OCI-LY1 (cell line): ENCODE measurements around the gene WNT11.

Source experiments
- H2AFZ ChIP-seq: fragments of 200-600 bp; sonication (generic), shearing (Covaris generic); 2 replicates; pipeline ENCODE4 v1.6.0; 2014; ENCODE audit warnings: antibody characterized with exemption, mild to moderate bottlenecking, low read length
- H3F3A ChIP-seq: fragments of 200-600 bp; sonication (generic), shearing (Covaris generic); 2 replicates; pipeline ENCODE4 v1.6.0; 2014; ENCODE audit warnings: mild to moderate bottlenecking, antibody characterized with exemption, low read length, moderate library complexity; ENCODE audit not compliant: insufficient read depth
- H3K27ac ChIP-seq: fragments of 200-600 bp; sonication (generic); 2 replicates; pipeline ENCODE4 v1.5.1; 2014; ENCODE audit warnings: low read length, mixed run types, mild to moderate bottlenecking, low read depth; ENCODE audit not compliant: poor library complexity, severe bottlenecking
- H3K27me3 ChIP-seq: fragments of 200-600 bp; sonication (generic); 2 replicates; pipeline ENCODE4 v1.6.0; 2014; ENCODE audit warnings: antibody characterized with exemption, mild to moderate bottlenecking, low read length, moderate library complexity; ENCODE audit not compliant: insufficient read depth
- H3K36me3 ChIP-seq: fragments of 200-600 bp; sonication (generic); 2 replicates; pipeline ENCODE4 v1.6.1; 2014; ENCODE audit warnings: mild to moderate bottlenecking, antibody characterized with exemption, low read length, moderate library complexity, mixed read lengths; ENCODE audit not compliant: insufficient read depth
- H3K4me1 ChIP-seq: fragments of 200-600 bp; sonication (generic); 2 replicates; pipeline ENCODE4 v1.5.1; 2014; ENCODE audit warnings: mild to moderate bottlenecking, low read length, moderate library complexity; ENCODE audit not compliant: insufficient read depth, severe bottlenecking
- H3K4me2 ChIP-seq: fragments of 200-600 bp; sonication (generic), shearing (Covaris generic); 2 replicates; pipeline ENCODE4 v1.6.1; 2014; ENCODE audit warnings: low read length
- H3K4me3 ChIP-seq: fragments of 200-600 bp; sonication (generic); 2 replicates; pipeline ENCODE4 v1.5.1; 2014; ENCODE audit warnings: low read length, low read depth, mild to moderate bottlenecking, mixed read lengths; ENCODE audit not compliant: poor library complexity, severe bottlenecking
- H3K79me2 ChIP-seq: fragments of 200-600 bp; shearing (Covaris generic); 2 replicates; pipeline ENCODE4 v1.6.1; 2016; ENCODE audit warnings: mixed run types, low read length, mixed read lengths; ENCODE audit not compliant: insufficient read depth
- H3K9ac ChIP-seq: fragments of 200-600 bp; sonication (generic), shearing (Covaris generic); 2 replicates; pipeline ENCODE4 v1.6.1; 2014; ENCODE audit warnings: mild to moderate bottlenecking, low read length, mixed read lengths
- H3K9me2 ChIP-seq: fragments of 200-600 bp; sonication (generic), shearing (Covaris generic); 2 replicates; pipeline ENCODE4 v1.6.1; 2014; ENCODE audit warnings: low read depth, mild to moderate bottlenecking, low read length, mixed read lengths
- H3K9me3 ChIP-seq: fragments of 200-600 bp; shearing (Covaris generic); 2 replicates; pipeline ENCODE4 v1.6.1; 2014; ENCODE audit warnings: low read length, mixed read lengths
- H4K20me1 ChIP-seq: fragments of 200-600 bp; sonication (generic), shearing (Covaris generic); 2 replicates; pipeline ENCODE4 v1.6.0; 2016; ENCODE audit warnings: mild to moderate bottlenecking, low read length; ENCODE audit not compliant: insufficient read depth
- EZH2 ChIP-seq: fragments of 200-600 bp; sonication (generic), shearing (Covaris generic); IDR thresholded peaks from 2 replicates; pipeline ENCODE4 v1.8.0; 2017; ENCODE audit warnings: borderline replicate concordance, mixed run types, mild to moderate bottlenecking, antibody characterized with exemption, low read length, moderate library complexity, mixed read lengths
- TF ChIP-seq, protein P1 (sequence below): fragments of 200-600 bp; sonication (generic), shearing (Covaris generic); IDR thresholded peaks from 2 replicates; pipeline ENCODE4 v1.5.1; 2017; ENCODE audit warnings: mild to moderate bottlenecking, antibody characterized with exemption, low read length, moderate library complexity, mixed read lengths

The WNT11 gene

DNA sequence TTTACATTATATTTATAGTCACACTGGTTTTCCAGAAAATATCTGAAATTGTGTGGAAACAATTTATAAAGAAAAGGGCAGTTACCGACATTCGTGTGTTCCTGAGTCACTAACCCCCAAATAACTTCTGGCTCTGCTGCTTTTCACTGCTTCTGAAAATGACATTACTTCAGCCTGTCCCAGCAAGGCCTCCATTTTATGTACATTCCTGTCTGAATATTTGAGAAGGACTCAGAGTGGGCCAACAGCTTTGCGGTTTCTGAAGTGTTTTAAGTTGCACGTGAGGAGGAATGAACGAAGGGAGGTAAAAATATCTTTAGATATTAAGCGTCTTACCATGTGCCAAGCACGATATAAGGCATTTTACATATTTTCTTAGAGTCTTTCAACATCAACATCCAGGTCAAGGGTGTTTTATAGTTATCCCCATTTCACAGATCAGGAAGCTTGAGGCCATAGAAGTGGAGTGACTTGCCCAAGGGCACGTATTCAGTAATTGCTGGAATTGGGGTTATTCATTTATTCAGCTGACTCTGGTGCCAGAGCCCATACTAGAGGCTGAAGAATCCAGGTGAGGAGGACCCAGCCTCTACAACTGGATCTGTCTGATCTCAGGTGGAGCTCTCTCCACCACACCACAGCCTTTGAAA, 30.8 kb upstream of the WNT11 start:
- Histone ChIP-seq H2AFZ (no peak overlapping the region), H4K20me1 (no peaks in the 10 kb centered on the region), H3K27me3 (no peaks in the 10 kb centered on the region), H3K9me2 (no peaks in the 10 kb centered on the region), H3K9ac (no peak overlapping the region), H3K9me3 (no peaks in the 10 kb centered on the region), H3K4me1 (peaks cover 21% of the 10 kb centered on the region), H3K79me2 (no peaks in the 10 kb centered on the region), H3K27ac (no peak overlapping the region), H3K36me3 (no peaks in the 10 kb centered on the region), H3K4me2 (peak overlapping the region; percentile 77), H3K4me3 (no peak overlapping the region), H3F3A (no peaks in the 10 kb centered on the region)
- TF ChIP-seq, protein P1, sequence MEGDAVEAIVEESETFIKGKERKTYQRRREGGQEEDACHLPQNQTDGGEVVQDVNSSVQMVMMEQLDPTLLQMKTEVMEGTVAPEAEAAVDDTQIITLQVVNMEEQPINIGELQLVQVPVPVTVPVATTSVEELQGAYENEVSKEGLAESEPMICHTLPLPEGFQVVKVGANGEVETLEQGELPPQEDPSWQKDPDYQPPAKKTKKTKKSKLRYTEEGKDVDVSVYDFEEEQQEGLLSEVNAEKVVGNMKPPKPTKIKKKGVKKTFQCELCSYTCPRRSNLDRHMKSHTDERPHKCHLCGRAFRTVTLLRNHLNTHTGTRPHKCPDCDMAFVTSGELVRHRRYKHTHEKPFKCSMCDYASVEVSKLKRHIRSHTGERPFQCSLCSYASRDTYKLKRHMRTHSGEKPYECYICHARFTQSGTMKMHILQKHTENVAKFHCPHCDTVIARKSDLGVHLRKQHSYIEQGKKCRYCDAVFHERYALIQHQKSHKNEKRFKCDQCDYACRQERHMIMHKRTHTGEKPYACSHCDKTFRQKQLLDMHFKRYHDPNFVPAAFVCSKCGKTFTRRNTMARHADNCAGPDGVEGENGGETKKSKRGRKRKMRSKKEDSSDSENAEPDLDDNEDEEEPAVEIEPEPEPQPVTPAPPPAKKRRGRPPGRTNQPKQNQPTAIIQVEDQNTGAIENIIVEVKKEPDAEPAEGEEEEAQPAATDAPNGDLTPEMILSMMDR, result no peak
- TF ChIP-seq EZH2, result no peak

DNA sequence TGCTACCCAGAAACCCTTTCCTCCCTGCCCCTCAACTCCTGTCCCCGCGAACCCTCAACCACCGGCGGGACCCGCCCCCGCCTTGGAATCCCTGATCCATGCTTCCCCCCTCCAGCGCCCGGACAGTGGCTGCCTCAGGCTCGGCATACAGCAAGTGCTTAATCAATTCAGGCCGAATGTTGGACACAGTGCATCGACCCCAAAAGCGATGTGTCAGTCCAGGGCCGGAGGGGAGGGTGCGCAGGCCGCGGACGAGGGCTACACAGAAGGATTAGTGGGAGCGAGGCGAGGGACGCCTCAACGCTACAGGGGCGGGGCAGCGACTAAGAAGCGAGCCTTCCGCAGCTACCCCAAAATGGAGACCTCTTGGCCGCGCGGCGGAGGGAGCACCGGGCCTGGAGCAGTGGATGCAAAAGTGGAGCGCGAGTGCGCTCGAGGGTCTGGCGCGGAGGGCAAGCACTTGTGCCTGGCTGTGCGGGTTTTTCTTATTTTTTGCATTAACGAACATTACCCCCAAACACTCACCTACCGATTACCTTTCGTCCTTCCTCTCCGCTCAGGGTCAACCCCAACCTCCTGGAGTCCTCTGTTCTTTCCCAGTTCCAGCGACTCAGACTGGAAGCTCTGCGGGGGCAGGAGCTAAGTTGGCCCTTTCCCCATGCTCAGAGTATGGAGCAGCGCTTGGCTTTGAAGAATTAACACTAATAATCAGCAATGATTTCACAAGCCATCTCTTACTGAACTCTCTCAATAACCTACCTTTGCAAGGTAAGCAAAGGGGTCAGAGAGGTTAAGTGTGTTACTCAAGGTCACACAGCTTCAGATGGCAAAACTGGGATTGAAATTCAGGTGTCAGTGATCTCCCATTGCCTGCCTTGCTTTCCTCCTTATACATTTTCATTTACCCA, 30.0 kb upstream of the WNT11 start:
- Histone ChIP-seq H3K27me3 (no peaks in the 10 kb centered on the region), H3K9me3 (no peaks in the 10 kb centered on the region), H3K4me3 (peak overlapping the region; percentile 76), H3K27ac (no peak overlapping the region), H3K79me2 (no peaks in the 10 kb centered on the region), H3K9ac (peak overlapping the region; percentile 15; the same call in 1 of the 2 replicates), H3K9me2 (no peaks in the 10 kb centered on the region), H3K4me1 (peaks cover 26% of the 10 kb centered on the region), H4K20me1 (no peaks in the 10 kb centered on the region), H3F3A (no peaks in the 10 kb centered on the region), H3K36me3 (no peaks in the 10 kb centered on the region), H2AFZ (no peak overlapping the region), H3K4me2 (peak overlapping the region; percentile 77)
- TF ChIP-seq, protein P1, result no peak

DNA sequence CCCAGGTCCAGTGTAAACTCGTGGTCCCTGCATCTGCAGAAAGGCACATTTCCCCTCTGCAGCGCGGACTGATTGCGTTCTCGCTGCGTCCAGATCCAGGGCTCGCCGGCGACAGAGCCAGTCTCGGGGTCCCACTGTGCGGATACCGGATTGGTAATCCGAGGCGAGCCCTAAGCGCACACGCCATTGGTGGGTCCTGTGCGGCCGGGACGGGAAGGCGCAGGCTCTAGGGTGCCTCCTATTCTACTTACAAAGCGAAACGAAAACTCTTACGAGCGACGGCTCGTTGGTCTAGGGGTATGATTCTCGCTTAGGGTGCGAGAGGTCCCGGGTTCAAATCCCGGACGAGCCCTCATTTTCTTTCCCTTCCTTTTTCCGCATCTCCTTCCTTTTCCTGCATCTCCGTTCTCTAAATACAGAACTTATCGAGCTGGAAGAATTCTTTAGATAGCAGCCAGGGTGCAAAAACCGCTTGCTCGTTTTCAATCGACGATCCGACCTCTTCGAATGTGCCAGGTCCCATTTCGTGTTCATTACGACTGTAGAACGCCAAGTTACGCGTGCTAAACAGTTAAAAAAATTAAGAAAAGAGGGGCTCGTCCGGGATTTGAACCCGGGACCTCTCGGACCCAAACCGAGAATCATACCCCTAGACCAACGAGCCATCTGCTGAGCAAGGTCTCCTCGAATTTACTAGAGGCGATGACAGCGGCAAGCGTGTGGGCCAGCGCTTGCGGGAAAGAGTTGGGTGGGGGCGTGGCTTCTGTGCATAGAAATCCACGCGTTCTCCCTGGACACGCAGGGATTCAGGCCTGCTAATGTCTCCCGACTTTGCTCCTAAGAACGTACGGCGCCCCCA, 29.2 kb upstream of the WNT11 start:
- TF ChIP-seq, protein P1, result no peak
- no peak for TF ChIP-seq EZH2
- Histone ChIP-seq H4K20me1 (no peaks in the 10 kb centered on the region), H3K4me1 (peaks cover 26% of the 10 kb centered on the region), H3F3A (no peaks in the 10 kb centered on the region), H3K9me3 (no peaks in the 10 kb centered on the region), H3K9ac (peak overlapping the region; percentile 66), H3K4me2 (peak overlapping the region; percentile 77), H3K4me3 (peak overlapping the region; percentile 76), H3K9me2 (no peaks in the 10 kb centered on the region), H2AFZ (no peak overlapping the region), H3K36me3 (no peaks in the 10 kb centered on the region), H3K27me3 (peaks cover 2% of the 10 kb centered on the region; the same call in 1 of the 2 replicates), H3K27ac (no peak overlapping the region), H3K79me2 (no peaks in the 10 kb centered on the region)
